Measurements from ENCODE around the gene KCNN3.

- TF ChIP-seq E2F5 (CRISPR knock-in tag; IDR thresholded peaks at IDR 0.05) (no peak), NR2C2 (CRISPR knock-in tag; IDR thresholded peaks at IDR 0.05) (no peak), ETV6 (CRISPR knock-in tag; IDR thresholded peaks at IDR 0.05) (no peak), ESRRA (CRISPR knock-in tag; IDR thresholded peaks at IDR 0.05; ENCODE audit: borderline replicate concordance) (no peak), KAT7 (CRISPR knock-in tag; IDR thresholded peaks at IDR 0.05; ENCODE audit: borderline replicate concordance) (no peak), ZBTB21 (CRISPR knock-in tag; IDR thresholded peaks at IDR 0.05; ENCODE audit: borderline replicate concordance) (no peak), CREM (CRISPR knock-in tag; IDR thresholded peaks at IDR 0.05) (no peak), NR1H2 (CRISPR knock-in tag; IDR thresholded peaks at IDR 0.05) (no peak), ZNF512 (CRISPR knock-in tag; IDR thresholded peaks at IDR 0.05; ENCODE audit: borderline replicate concordance) (no peak)
- TF ChIP-seq, protein P1, sequence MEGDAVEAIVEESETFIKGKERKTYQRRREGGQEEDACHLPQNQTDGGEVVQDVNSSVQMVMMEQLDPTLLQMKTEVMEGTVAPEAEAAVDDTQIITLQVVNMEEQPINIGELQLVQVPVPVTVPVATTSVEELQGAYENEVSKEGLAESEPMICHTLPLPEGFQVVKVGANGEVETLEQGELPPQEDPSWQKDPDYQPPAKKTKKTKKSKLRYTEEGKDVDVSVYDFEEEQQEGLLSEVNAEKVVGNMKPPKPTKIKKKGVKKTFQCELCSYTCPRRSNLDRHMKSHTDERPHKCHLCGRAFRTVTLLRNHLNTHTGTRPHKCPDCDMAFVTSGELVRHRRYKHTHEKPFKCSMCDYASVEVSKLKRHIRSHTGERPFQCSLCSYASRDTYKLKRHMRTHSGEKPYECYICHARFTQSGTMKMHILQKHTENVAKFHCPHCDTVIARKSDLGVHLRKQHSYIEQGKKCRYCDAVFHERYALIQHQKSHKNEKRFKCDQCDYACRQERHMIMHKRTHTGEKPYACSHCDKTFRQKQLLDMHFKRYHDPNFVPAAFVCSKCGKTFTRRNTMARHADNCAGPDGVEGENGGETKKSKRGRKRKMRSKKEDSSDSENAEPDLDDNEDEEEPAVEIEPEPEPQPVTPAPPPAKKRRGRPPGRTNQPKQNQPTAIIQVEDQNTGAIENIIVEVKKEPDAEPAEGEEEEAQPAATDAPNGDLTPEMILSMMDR (IDR thresholded peaks at IDR 0.05), result no peak
- TF ChIP-seq, protein P2, sequence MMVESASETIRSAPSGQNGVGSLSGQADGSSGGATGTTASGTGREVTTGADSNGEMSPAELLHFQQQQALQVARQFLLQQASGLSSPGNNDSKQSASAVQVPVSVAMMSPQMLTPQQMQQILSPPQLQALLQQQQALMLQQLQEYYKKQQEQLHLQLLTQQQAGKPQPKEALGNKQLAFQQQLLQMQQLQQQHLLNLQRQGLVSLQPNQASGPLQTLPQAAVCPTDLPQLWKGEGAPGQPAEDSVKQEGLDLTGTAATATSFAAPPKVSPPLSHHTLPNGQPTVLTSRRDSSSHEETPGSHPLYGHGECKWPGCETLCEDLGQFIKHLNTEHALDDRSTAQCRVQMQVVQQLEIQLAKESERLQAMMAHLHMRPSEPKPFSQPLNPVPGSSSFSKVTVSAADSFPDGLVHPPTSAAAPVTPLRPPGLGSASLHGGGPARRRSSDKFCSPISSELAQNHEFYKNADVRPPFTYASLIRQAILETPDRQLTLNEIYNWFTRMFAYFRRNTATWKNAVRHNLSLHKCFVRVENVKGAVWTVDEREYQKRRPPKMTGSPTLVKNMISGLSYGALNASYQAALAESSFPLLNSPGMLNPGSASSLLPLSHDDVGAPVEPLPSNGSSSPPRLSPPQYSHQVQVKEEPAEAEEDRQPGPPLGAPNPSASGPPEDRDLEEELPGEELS (CRISPR knock-in tag; IDR thresholded peaks at IDR 0.05), result no peak
These were observed 92.9 kb downstream of the KCNN3 start for GRCh38 chr1:154777154-154777553.

Data from WTC11 (cell line).